Measurements from ENCODE around the gene LRP10.

DNA sequence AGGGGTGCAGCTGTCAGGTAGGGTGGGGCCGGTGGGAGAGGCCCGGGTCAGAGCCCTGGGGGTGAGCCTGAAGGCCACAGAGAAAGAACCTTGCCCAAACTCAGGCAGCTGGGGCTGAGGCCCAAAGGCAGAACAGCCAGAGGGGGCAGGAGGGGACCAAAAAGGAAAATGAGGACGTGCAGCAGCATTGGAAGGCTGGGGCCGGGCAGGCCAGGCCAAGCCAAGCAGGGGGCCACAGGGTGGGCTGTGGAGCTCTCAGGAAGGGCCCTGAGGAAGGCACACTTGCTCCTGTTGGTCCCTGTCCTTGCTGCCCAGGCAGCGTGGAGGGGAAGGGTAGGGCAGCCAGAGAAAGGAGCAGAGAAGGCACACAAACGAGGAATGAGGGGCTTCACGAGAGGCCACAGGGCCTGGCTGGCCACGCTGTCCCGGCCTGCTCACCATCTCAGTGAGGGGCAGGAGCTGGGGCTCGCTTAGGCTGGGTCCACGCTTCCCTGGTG is 24.7 kb upstream of the LRP10 start:
- TF ChIP-seq, protein P1, sequence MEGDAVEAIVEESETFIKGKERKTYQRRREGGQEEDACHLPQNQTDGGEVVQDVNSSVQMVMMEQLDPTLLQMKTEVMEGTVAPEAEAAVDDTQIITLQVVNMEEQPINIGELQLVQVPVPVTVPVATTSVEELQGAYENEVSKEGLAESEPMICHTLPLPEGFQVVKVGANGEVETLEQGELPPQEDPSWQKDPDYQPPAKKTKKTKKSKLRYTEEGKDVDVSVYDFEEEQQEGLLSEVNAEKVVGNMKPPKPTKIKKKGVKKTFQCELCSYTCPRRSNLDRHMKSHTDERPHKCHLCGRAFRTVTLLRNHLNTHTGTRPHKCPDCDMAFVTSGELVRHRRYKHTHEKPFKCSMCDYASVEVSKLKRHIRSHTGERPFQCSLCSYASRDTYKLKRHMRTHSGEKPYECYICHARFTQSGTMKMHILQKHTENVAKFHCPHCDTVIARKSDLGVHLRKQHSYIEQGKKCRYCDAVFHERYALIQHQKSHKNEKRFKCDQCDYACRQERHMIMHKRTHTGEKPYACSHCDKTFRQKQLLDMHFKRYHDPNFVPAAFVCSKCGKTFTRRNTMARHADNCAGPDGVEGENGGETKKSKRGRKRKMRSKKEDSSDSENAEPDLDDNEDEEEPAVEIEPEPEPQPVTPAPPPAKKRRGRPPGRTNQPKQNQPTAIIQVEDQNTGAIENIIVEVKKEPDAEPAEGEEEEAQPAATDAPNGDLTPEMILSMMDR (conservative IDR thresholded peaks at IDR 0.05; ENCODE audit: low read depth, low read length), result no peak
- no peak for TF ChIP-seq EZH2 (IDR thresholded peaks at IDR 0.05; ENCODE audit: borderline replicate concordance, low read depth, low read length, poor library complexity, severe bottlenecking)
